Measurements from ENCODE around the gene LIMS2.
A peak's percentile ranks its signal among the peaks of the same experiment; 100 is the strongest.

Gene LIMS2, protein sequence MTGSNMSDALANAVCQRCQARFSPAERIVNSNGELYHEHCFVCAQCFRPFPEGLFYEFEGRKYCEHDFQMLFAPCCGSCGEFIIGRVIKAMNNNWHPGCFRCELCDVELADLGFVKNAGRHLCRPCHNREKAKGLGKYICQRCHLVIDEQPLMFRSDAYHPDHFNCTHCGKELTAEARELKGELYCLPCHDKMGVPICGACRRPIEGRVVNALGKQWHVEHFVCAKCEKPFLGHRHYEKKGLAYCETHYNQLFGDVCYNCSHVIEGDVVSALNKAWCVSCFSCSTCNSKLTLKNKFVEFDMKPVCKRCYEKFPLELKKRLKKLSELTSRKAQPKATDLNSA

GRCh38 chr2:127675331-127676261 is at the start of gene LIMS2:
TSS of gene LIMS2 (minus strand) at chr2:127675530. CDS start at chr2:127675024, 506 bp downstream.
- peak in 6 of 56 donors; percentile 22 to 62 (median 27) for DNase-seq

- no peak for DNase-seq
Measured at GRCh38 chr2:127722807-127723206, 47.5 kb upstream of the LIMS2 start.

DNA sequence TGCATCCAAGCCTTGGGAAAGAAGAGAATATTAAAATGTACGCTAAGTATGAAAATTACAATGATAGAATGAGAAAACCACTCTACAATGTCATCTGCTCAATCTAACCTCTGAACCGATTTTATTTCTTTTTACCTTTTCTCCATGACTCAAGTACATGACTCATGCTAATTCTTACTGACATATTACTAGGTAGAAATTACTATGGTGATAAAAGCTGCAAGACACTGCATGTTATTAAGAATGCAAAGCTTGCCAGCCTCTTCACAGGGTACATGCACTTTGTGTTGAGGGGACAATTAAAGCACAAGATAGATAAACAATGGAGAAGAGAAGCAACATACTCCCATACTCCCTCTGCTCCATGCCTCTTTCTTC is 46.6 kb upstream of the LIMS2 start:
- no peak for DNase-seq

- no peak for DNase-seq
Measured at GRCh38 chr2:127721311-127721977, 46.1 kb upstream of the LIMS2 start.

DNA sequence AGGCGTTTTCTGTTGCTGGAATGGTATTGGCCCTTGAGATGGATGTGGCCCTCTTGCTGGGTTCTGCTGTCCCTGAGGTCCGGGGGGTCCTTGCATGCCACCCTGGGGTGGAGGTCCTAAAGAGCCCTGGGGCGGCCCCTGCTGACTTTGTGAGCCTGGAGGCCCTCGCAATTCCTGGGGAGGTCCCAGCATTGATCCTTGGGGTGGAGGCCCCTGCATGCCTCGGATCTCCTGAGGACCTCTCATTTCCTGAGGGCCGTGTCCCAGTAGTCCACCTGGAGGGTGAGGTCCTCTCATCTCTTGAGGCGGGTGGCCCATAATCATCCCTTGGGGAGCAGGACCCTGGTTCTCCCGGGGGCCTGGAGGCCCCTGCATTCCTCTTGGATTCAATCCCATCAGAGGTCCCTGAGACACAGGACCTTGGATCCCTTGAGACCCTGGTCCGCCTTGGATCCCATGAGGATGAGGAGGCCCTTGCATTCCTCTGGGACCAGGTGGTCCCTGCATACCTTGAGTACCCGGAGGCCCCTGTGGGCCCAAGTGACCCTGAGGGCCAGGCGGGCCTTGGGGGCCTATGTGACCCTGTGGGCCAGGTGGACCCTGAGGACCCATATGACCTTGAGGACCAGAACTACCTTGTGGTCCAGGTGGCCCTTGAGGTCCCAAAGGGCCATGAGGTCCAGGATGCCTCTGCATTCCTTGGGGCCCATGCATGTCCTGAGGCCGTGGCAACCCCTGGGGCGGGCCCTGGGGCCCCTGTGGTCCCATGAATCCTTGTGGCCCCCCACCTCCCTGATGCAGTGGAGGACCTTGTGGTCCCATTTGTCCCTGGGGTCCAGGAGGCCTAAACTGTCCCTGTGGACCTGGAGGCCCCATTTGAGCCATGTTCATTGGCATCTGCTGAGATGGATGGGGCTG is 44.2 kb upstream of the LIMS2 start:
- DNase-seq = no peak

GRCh38 chr2:127718271-127718670 is 42.9 kb upstream of the LIMS2 start:
- no peak for DNase-seq

DNA sequence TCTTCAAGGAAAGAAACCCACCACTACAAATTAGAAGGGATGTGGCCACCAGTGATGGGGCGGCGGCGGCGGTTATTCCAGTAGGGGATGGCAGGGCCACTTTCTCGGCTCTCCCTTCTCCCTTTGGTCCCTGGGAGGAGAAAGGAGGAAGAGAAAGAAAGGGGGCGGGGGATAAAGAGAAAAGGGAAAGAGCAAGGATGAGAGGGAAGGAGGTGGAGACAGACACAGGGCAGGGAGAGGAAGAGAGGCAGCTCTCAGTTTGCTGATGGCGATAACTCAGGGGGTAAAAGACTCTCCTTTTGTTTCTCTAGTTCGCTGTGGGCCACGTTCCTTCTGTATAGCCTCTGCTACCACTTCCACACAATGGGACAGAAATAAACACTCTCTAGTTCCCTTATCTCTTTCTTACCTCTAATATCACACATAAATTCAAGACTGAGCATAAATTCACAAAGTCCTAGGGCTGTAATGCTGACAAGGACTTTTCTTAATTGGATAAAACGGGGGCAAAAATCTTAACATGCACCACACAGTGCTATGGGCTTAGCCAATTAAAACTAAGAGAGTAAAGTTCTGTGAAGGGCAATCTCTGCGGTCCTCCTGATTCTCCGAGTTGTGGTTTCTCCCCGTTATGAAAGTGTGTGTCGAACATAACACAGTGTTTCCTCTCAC is 40.6 kb upstream of the LIMS2 start:
- DNase-seq = no peak

GRCh38 chr2:127713562-127713961 is 38.2 kb upstream of the LIMS2 start:
- no peak for DNase-seq

DNA sequence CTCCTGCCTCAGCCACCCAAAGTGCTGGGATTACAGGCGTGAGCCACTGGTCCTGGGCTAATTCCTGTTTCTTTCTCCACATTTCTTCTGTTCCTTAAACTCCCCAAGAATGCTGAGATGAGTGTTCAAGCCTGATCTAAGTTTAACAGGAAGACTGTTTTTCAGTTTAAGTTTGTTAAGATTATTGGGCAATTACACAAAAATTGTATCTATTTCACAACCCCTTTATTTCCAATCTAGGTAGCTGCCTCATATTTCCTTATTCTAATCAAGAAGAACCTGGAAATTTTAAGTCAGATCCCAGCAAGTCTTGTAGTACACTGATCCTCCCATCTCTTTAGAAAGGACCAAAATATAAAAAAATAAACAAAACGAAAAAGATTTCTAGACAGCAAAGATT is 37.7 kb upstream of the LIMS2 start:
- no peak for DNase-seq

- DNase-seq = peak in 4 of 56 donors; percentile 16 to 25 (median 20)
Measured at GRCh38 chr2:127709336-127709735, 34.0 kb upstream of the LIMS2 start.

DNA sequence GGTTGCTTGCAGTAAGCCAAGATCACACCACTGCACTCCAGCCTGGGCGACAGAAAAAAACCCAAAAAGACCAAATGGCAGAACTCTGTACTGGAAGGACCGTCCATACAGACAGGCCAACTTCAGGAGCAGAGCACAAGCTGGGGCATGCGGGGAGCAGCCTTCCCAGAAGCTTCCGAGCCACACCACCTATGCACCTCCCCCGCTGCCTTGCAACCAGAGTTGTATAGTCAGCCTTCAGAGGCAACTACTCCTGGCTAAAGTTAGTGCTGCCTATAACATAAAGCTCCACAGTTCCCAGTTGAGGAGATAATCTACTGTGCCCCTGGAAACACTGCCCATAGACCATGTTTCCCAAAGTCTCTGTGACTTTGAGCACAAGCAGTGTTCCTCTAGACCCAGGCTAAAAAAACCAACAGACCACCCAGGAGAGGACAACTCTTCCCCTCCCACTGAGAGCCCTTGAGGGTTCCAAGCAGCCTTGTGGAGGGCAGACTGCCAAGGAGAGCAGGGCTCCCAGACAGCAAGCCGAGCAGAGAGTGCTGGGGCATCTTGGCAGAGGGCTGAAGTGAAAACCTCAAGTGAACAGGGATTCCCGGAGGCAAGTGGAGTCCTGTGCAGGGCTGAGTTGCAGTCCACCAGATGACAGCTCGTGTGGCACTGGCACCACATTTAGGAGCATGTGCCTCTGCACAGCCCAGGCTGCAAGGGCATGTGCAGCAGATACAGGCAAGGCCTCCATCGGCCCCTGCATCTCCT is 32.7 kb upstream of the LIMS2 start:
- peak in 21 of 56 donors; percentile 9 to 70 (median 26) for DNase-seq

DNA sequence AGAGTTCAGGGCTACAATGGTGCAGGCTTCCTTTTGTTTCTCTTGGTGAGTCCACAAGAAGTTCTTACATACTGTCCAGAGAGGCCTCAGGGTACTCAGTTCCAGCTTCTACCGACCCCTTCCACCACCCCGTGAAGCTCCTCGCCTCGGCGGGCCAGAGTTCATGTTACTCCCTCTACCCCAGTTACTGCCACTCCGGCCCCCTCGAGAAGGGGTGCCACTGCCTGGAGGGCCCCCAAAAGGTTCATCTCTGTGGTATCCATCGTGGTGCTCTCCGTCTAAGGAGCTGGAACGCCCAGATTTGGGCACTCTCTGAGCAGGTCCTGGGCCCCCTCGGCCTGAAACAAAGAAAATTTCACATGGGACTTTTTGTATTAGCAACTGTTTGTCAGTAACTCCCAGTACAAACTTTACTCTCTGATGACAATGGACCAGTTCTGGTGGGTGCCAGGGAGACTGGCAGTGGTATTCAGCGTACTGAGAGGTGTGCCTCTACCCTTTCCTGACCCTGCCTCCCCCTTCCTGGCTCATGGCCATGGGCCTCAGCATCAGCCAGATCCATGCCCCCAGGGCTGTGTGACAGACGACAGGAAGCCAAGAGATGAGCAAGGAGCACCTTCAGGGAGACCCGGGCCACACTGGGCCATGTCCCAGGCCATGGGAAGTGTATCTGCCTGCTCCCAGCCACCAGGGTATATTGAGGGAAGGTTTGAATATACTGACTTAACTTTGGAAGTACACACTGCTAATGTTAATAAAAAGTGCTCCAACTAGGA is 31.1 kb upstream of the LIMS2 start:
- no peak for DNase-seq

DNA sequence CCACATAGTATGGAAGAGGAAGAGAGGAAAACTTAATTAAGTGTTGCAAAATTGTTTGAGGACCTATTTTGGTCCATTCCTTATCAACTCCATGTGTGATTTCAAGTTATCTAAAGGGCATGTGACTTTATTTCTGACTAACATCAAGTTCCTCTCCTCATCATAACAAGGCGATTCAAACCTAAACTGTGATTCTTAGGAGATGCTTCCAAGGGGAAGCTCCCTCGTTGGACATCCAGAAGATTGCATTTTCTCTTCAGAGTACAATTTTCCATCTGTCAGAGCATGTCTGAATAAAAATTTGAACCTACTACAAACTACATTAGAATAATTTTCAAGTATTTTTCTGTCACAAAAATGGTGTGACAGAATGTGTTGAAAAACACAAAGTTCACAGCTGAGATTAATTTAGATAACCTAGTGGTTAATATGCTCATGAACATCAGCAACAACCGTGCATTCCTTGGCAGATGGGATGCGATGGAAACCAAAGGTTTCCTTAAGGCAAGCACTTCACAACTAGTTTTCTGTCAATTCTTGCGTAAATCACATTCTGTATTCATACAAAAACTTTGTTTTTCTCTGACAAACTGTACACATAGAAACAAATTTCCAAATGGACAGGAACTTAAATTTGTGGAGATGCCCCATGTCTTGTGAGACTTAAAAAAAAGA is 30.2 kb upstream of the LIMS2 start:
- DNase-seq = no peak

DNA sequence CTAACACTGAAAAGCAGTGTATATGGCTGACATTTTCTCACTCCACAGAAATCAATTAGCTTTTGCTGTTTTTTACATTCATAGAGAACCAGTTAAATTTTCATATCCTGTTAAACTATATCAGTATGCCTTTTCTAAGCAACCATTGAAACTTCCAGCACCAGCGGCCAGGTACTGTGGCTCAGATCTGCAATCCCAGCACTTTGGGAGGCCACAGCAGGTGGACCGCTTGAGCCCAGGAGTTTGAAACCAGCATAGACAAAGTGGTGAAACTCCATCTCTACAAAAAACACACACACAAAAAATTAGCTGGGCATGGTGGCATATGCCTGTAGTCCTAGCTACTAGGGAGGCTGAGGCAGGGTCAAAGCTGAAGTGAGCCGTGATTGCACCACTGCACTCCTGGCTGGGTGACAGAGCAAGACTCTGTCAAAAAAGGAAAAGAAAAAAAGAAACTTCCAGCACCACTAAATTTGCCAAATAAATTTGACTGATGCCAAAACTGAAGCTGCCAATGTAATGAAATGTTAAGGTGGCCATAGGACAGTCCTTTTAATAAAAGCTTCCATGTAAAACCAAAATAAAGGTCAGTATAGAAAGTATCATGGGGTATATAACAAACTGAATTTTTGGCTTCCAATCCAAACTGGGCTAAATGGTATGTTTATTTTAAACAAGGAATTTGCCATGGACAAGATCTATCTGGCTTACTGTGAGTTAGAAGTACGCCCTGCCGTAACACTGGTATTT is 29.5 kb upstream of the LIMS2 start:
- no peak for DNase-seq

DNA sequence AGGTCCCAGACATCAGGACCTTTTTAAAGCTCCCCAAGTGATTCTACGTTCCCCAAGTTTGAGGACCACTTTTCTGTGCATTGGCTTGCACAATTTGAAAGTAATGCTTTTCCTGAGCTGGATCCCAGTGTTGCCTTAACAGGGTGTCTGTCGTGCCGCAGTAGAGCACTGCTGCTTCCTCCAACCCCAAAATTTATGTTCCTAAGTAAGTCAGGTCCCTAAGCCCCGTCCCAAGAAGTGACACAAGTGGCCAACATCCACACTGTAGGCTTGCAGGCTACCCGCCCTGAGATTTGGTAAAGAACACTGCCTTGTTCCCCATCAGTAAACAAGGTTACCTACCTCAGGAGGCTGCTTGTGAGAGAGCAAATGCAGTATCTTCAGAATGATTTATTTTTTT is 28.0 kb upstream of the LIMS2 start:
- DNase-seq = no peak

- DNase-seq = no peak
Measured at GRCh38 chr2:127702395-127703009, 27.2 kb upstream of the LIMS2 start.

Data from nucleus accumbens (tissue), 56 donors.